Erythroblast (primary cell): ENCODE data around the gene AKNA.

Source experiments
- DNase-seq, 2 experiments: peaks; one replicate each; lab custom pipeline; 2025; lab: John Stamatoyannopoulos, UW
- GATA1 ChIP-seq: IDR thresholded peaks from 2 replicates; pipeline ENCODE4 v1.6.1; 2011; ENCODE audit warnings: low read depth, mild to moderate bottlenecking, control low read depth, low read length, moderate library complexity
- POLR2A ChIP-seq: IDR thresholded peaks from 2 replicates; pipeline ENCODE4 v1.6.1; 2011; ENCODE audit warnings: mild to moderate bottlenecking, low read length

Gene AKNA

DNA sequence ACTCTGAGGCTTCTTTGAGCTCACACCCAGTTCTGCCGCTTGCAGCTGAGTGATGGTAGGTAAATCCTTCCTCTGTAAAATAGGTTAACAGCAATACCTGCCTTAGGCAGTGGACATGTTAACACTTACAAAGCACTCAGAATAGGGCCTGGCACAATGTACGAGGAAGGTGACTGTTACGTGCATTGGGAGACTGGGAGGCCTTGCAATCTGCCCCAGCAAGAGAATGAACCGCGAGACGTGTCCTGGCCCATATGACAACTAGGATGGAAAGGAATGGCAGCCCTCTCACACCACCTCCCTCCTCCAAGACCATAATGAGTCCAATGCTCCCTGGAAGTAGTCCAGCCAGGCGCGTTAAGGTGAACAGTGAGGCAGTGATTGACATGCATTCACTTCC, 23.1 kb upstream of the AKNA start:
- DNase-seq: no peak
- TF ChIP-seq POLR2A: no peak
- TF ChIP-seq GATA1: no peak

DNA sequence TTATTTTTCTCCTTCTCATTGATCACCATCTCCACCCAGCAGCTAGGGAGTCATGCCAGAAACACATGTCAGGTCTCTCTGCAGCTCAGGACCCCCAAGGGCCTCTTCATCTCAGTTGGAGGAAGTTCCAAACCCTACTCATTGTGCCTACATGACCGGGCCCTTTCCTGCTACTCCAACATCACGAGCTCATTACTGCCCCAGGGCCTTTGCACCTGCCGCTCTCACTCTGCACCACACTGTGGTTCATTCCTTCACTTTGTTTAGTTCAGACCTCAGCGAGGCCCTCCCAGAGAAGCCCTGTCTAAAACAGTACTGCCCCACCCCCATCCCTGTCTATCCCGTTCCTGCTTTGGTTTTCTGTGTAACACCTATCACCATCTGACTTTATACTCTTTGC, 22.1 kb upstream of the AKNA start:
- TF ChIP-seq GATA1 (no peak), POLR2A (no peak)
- no peak for DNase-seq

DNA sequence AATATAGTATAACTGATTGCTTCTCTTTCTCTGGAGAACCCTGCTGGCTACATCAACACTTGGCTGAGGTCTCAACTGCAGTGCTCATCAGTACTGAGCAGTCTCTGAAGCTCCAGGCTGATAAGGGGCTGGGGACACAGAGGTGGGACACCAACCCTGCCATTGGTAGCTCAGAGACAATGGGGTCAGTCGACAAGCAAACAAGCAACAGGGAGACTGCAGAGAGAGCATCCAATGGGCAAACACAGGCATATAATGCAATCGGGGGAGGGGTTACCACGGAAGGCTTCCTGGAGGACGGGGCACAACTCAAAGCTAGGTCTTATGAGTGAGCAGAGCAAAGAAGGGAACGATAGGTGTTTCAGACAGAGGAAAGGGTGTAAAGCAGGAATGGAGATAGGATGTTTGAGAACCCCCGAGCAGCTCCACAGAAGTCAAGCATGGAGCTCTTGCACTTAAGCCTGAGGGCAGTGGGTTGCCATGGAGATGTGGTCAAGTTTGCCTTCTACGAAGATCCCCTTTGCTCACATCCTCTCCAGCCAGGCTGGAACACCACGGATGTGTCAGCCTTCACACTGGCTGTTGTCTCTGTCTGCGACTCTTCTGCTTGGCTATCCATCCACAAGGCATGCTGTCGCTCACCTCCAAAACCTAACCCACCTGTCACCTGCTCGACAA, 21.5 kb upstream of the AKNA start:
- no peak for TF ChIP-seq GATA1
- no peak for TF ChIP-seq POLR2A
- DNase-seq: peak in 1 of 2 experiments; percentile 4

DNA sequence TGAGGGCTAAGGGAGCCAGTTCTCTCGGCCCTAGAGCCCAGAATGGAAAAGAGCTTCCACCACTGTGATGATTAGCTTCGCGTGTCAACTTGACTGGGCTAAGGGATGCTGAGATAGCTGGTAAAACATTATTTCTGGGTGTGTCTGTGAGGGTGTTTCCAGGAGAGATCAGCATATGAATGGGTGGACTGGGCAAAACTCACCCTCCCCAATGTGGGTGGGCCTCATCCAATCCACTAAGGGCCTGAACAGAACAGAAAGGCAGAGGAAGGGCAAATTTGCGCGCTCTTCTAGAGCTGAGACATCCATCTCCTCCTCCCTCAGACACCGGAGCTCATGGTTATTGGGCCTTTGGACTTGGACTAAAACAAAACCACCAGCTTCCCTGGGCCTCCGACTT, 20.9 kb upstream of the AKNA start:
- no peak for DNase-seq
- TF ChIP-seq GATA1: no peak
- no peak for TF ChIP-seq POLR2A

DNA sequence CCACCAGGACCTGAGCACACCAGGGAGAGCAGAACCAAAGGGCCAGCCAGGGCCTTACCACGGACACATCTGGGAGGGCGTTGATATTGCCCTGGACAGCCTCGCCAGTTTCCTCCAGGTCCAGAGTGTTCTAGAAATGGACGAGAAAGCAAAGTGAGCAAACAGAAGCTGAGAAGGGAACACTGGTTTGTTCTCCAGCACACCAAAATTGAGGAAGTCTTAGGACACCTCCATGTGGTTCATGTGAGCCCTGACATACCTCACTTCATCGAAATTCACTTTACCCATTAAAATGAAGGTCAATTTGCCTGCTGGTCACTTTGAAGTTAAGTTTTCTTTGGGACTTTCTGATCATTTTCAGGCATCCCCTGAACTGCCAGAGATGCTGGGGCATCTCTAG, 20.1 kb upstream of the AKNA start:
- DNase-seq: no peak
- no peak for TF ChIP-seq GATA1
- no peak for TF ChIP-seq POLR2A

DNA sequence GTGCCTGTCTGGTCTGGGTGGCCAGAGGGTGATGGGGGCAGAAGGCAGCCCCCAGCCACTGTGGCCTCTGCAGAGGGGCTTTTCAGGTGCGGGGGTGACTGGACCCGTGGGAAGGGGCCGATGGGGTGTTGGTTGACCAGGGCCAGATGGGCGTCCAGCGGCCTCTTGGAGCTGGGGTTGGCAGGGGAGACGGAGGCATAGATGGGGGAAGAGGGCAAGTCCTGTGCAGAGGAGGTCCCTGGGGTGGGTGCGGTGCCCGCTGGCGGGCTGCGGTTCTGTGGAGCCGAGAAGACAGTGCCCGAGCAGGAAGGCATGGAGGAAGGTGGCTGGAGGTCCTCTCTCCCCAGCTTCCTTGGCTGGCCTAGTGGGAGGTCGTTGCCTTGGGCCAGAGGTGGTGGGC, 18.7 kb upstream of the AKNA start:
- DNase-seq: no peak
- TF ChIP-seq POLR2A (no peak), GATA1 (no peak)

DNA sequence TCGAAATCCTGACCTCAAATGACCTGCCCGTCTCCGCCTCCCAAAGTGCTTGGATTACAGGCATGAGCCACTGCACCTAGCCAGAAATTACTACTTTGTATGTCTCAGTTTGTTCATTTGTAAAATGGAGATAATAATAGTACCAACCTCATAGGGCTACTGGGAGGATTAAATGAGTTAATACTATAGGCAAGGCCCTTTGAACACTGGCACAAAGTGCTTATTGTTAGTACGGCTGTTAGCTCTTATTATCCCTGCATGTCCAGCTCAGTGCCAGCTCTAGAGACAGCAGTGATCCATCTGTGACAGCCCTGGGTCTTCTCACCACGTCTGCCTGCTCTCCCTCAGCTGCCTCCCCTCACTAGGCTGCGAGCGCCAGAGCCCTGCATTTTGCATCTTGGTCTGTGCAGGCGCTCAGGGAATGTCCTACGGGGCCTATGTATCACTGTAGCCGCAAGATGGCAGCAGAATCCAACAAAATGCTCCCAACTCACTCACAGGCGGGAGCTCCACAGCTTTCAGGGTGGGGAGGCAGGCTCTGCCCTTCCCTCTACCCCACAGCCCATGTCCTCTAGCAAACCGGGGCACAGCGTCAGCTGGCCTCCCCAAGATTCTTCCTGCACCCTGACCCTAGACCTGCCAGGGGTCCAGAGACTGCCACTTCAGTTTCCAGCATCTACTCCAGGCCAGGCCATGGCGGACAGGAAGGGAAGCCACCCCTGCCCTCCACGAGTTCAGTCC, 17.7 kb upstream of the AKNA start:
- TF ChIP-seq GATA1: no peak
- no peak for TF ChIP-seq POLR2A
- peak; percentile 63 to 79 for DNase-seq

DNA sequence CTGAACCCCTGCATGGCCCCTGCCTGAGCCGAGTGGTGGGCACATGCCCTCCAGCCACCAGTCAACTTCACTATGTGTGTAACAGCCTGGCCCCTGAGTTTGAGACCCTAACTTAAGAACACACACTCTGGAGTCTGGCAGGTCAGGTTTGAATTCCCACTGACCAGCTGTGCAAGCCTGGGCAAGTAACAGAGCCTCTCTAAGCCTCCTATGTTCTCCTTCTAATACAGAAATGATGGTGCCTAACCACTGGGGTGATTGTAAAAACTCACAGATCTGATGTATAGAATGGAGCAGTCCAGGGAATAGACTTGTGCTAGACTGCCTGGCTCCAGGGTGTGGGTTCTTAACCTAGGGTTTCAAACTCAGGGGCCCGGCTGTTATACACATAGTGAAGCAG, 16.7 kb upstream of the AKNA start:
- no peak for DNase-seq
- no peak for TF ChIP-seq POLR2A
- TF ChIP-seq GATA1: no peak

DNA sequence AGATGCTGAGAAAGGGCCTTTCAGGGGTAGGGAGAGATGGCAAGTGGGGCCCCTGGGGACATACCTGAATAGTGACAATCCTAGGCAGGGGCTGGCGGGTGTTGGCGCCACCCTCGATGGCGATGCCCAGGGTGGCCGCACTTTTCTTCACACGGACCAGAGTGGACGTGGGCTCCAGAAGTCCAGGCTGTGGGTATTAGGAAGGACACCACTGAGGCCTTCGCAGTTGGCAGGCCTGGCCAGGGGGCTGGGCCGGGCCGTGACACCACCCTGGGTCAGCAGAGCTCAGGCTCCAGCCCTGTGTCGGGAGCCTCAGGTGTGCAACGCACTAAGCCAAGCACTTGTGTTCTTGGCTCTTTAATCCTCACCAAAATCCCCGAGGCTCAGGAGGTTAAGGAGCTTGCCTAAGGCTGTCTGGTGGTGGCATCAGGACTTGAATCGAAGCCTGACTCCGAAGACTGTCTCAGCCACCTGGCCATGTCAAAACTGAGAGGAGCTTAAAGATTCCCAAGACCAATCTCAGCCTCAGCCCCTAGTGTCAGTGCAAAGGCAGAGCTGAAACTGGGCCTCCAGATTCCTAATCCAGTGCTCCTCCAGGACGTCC, 15.5 kb upstream of the AKNA start:
- DNase-seq: no peak

DNA sequence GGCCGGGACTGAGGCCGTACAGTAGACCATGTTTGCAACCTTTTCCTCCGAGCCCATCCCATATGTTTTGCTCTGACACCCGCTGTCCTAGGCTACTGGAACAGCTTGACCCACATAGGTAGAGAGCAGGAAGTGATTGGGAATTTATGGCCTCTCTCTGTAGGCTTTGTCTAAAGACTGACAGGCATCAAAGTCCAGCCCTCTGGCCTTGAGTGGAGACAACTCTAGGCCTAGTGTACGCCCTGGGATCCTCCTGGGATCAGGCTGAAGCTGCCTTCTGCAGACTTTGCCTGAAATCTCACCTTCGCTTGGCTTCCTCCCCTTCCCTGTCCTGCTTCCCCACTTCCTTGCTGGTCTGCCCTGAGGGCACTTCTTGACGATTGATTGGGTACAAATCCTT, 13.6 kb upstream of the AKNA start:
- no peak for DNase-seq
- TF ChIP-seq POLR2A (no peak), GATA1 (no peak)

More for the DNA sequence above, 15.5 kb upstream of the AKNA start:
- TF ChIP-seq POLR2A: no peak
- no peak for TF ChIP-seq GATA1

DNA sequence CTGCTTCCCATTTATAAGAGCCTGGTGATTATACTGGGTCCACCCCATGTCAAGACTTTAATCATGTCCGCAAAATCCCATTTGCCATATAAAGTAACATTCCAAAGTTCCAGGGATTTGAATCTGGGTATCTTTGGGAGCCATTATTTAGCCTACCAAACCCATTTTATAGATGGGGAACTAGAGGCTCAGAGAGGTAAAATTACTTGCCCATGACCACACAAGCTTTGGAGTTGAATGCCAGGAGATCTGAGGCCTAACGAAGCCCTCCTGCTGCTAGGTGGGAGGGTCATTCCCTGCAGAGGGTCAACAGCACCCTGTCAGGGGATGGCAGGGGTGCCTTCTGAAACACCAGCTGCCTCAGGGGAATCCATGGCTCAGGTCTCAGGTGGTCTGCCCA, 13.0 kb upstream of the AKNA start:
- no peak for DNase-seq
- no peak for TF ChIP-seq GATA1
- no peak for TF ChIP-seq POLR2A

DNA sequence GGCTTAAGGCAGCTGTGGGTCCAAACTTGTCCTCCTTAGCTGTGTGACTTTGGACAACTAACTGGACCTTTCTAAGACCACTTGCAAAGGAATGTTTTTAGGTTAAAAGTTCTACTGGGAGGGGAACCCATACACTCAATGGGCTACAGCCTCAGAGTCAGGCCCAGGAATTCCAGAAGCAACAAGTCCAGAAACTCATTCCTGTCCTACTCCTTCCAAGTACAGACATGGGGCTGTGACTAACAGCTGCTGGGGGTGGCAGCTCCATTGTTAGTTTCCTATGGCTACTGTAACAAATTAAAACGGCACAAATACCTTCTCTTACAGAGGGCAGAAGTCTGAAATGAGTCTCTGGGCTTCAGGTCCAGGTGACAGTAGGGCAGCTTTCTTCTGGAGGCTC, 12.4 kb upstream of the AKNA start:
- TF ChIP-seq POLR2A: no peak
- TF ChIP-seq GATA1: no peak
- no peak for DNase-seq

DNA sequence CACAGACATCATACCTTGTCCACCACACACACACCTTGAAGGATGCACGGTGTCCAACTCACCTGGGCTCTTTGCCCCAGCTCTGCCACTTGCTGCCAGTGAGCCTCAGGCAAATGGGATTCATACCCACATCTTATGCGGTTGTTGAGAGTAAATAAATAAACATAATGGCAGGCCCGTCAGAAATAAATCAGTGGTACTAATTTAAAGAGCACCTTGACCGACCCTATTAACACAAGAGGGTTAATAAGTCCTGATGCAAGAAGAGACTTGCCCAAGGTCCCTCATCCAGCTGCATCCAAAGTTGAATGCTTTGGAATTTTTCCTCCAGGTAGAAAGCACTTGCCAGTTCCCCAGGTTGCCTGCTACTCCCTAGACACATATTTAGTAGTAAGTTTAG, 11.6 kb upstream of the AKNA start:
- no peak for DNase-seq
- TF ChIP-seq POLR2A (no peak), GATA1 (no peak)
